Measurements from ENCODE around the gene OR9A2.

Gene OR9A2, protein sequence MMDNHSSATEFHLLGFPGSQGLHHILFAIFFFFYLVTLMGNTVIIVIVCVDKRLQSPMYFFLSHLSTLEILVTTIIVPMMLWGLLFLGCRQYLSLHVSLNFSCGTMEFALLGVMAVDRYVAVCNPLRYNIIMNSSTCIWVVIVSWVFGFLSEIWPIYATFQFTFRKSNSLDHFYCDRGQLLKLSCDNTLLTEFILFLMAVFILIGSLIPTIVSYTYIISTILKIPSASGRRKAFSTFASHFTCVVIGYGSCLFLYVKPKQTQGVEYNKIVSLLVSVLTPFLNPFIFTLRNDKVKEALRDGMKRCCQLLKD

DNA sequence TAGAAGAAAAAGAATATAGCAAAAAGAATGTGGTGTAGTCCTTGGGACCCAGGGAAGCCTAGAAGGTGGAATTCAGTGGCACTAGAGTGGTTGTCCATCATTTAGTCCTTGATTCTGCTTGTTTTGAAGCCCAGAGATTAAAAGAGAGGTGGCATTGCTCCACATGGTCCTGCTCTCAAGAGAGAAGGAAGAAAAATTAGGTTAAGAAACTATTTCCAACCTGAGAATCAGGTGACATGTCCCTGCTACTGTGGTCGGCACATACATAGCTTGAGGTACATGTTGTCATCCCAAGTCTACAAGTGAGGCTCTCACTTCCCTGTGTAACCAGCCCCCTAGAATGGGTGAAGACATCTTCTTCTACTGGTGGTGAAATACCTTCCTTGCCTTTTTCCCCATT is at the start of gene OR9A2:
Gene OR9A2 (minus strand): TSS at position 101 of the 400 bp plus-strand sequence. CDS start 0 bp downstream, at position 101.
- DNase-seq: no peak

- DNase-seq: no peak
Observed at GRCh38 chr7:143074141-143074540, 47.2 kb upstream of the OR9A2 start.

- DNase-seq: no peak
Observed at GRCh38 chr7:143073556-143073955, 46.6 kb upstream of the OR9A2 start.

GRCh38 chr7:143069912-143070500 is 43.1 kb upstream of the OR9A2 start:
- no peak for DNase-seq

- no peak for DNase-seq
Observed at GRCh38 chr7:143068446-143068845, 41.5 kb upstream of the OR9A2 start.

- no peak for DNase-seq
Observed at GRCh38 chr7:143063741-143064140, 36.8 kb upstream of the OR9A2 start.

DNA sequence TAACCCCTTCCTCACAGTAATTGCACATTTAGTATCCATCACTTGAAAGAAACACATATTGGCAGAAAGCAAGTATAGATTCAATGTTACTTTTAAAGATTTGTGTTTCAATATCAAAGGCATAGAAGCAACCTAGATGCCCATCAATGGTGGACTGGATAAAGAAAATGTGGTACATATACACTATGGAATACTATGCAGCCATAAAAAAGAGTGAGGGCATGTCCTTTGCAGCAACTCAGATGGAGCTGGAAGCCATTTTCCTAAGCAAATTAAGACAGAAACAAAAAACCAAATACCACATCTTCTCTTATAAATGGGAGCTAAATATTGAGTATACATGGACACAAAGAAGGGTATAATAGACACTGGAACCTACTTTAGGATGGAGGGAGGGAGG is 28.8 kb upstream of the OR9A2 start:
- no peak for DNase-seq

- no peak for DNase-seq
Observed at GRCh38 chr7:143054621-143055020, 27.7 kb upstream of the OR9A2 start.

DNA sequence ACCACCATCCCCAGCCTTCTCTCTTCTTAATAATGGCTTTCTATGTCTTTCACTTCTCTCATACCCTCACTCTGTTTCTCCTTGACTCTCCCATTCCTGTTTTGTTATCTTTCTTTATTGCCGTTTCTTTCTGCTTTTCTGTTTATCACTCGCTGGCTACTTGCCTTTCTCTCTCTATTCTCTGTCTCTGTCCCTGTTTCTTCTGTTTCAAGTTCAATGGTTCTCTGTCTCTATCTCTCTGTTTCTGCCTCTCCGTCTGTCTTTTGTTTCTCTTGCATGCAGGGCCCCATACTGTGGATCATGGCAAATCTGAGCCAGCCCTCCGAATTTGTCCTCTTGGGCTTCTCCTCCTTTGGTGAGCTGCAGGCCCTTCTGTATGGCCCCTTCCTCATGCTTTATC is 25.1 kb upstream of the OR9A2 start, which contains the start of gene OR6V1:
Gene OR6V1 (plus strand): TSS at position 301 of the 400 bp plus-strand sequence. CDS start 0 bp downstream, at position 301.
- DNase-seq: no peak

DNA sequence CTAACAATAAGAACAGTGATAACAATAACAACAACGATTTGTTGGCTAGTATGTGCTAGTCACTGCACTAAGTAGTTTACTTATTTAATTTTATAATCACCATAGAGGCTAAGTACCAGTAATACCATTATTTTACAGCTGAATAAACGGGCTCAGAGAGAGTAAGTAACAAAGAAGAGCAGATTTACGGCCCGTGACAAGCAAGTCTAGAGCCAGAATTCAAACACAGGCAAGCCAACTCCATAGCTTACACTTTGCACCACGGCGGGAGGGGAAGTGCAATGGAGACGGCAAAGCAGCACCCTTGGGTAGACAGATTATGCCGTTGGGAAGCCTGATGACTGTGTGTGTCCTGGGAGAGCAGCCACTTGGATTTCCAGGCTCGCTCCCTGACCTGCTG is 24.0 kb upstream of the OR9A2 start:
- no peak for DNase-seq

DNA sequence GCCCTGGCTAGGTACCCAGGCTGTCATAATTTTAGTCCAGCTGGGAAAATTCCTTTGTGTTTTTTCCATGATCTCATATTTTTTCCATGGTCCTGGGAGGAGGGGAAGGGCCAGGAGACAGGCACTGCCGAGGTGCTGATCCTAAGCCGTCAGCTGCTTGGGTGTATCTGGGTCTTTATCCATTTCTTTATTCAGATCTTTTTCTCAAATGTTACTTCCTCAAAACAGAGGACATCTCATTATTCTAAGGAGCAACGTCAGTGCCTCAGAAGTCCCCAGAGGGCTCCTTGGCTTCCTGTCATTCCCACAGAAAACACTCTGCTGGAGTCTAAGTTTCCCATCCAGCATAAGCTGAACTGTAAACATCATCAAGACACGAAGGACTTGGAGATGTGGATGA is 22.4 kb upstream of the OR9A2 start:
- no peak for DNase-seq

- DNase-seq: no peak
Observed at GRCh38 chr7:143048827-143049226, 21.9 kb upstream of the OR9A2 start.

DNA sequence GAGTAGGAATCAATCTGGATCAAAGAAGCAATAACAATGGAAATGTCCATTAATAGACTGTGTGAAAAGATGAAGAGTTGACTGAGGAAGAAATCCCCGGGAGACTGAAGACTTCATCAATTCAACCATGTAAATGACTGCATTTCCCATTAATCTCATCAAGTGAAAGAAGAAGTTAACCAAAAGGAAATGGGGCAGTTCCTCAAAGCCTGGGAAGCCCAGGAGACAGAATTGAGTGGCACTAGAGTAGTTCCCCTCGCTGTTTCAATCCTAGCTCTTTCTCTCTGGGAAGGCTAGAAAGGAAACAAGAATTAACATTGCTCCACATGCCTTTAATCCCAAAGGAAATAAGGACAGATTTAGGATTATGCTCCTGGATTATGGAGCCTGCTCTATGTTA is 20.4 kb upstream of the OR9A2 start:
- DNase-seq: no peak

GRCh38 chr7:143046426-143046851 is 19.5 kb upstream of the OR9A2 start:
- DNase-seq: no peak

GRCh38 chr7:143043391-143043790 is 16.5 kb upstream of the OR9A2 start:
- DNase-seq: no peak

DNA sequence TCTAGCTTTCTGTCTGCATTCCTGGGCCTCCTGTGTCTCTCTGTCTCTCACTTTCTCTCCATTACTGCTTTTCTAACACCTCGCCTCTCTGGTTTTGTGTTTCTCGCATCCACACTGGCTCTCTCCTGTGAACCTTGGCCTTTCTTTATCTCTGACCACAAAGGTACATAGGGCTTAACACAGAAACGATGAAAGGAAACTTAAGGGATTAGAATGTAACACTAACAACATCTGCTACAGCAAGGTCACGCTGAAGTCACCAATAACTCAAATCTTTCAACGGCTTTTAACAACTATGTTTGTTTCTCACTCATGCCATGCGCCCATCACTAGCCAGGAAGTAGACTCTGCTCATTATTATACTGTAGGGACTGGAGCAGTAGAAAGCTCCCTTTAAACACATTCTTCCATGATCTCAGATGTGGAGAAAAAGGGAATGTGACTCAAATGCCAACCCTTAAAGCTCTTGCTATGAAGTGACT is 15.9 kb upstream of the OR9A2 start:
- no peak for DNase-seq

DNA sequence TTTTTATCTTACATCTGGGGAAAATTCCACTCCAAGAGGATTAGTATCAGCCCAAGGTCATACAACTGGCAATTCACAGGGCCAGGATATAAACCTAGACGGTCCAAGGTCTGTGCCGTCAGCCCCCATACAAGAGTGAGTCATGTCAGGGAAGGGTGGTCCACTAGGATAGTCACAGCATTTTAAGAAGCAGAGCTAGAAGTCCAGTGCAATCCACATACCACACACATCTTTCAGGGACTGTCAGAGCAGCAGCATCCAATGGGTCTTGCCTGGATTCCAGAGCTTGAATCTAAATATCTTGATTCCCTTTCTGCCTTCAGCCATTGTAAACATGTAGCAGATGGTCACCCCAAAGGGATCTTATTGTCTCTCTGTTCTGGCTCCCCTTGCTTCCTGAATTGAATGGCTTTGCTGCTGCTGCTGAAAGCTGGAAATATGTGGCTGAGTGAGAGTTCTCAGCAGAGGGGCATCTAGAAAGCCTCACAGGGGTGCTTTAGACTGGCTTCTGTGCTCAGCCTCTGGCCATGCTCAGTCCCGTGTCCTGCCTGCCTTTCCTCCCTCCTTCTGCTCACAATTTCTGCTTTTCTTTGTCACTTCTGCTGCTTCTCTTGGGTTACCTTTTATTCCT is 15.3 kb upstream of the OR9A2 start:
- DNase-seq: no peak

DNA sequence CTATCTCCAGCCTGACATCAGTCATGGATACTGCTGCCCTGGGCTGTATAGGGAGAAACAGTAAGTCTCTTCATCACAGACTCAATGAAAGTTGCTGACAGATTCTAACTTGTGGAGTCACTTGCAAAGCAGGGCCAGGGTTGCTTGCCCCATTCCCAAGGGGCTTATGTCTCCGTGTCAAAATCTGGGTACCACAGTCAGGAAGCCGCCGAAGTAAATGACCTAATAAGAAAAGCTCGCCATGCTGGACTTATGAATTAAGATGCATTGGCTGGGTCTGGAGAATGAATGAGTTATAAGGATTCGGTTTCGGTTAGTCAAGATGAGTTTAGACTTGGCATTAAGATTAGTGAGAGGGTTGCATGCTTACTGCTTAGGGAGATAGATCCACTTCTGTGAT is 14.4 kb upstream of the OR9A2 start:
- DNase-seq: no peak

GRCh38 chr7:143040209-143040715 is 13.3 kb upstream of the OR9A2 start:
- no peak for DNase-seq

GRCh38 chr7:143038635-143039034 is 11.7 kb upstream of the OR9A2 start:
- DNase-seq: no peak

GRCh38 chr7:143027683-143028082 is 751 bp upstream of the OR9A2 start:
- no peak for DNase-seq

- DNase-seq: no peak
Observed at GRCh38 chr7:143025371-143025770, 1.6 kb downstream of the OR9A2 start.

DNA sequence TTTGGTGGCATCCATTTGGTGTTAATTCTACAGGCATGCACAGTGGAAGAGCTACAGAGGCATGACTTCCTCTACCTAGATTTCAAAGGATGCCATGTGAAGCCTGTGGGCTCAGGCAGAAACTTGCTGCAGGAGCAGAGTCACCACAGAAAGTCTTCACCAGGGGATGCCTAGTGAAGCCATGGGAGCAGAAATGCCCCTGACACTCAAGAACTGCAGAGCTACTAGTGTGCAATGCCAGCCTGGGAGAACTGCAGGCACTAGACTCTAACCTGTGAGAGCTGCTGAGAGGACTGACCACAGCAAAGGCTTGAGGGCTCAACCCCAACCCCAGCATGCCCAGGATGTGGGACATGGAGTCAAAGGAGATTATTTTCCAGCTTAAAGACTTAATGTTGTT is 3.9 kb downstream of the OR9A2 start:
- no peak for DNase-seq

DNA sequence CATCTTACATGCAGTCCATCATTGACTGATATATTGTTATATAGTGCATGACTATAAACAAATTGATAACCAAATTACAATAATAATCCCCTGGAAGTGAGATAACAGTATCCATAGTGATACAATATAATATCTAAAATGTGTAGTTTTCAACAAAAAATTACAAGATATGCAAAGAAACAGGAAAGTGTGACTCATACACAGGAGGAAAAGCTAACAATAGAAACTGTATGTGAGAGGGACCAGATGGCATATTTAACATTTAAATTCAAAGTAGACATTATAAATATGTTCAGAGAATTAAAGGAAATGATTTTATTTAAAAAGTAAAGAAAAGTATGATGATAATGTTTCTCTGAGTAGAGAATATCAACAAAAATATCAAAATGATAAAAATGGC is 8.0 kb downstream of the OR9A2 start:
- DNase-seq: no peak

All from NCI-H526 treated with DMSO at 0.1 percent for 48 hours (cell line).